Trophoblast cell (in vitro differentiated cells and primary cell): ENCODE measurements around the gene DYNC2I2.
"Not testable (repeated sequence)": the region's sequence is repeated elsewhere in the genome, so short reads cannot be mapped to it uniquely, and the experiment has no call there.

Experiments used
- DNase-seq, 2 donors: peaks; one replicate each; pipeline ENCODE4 v3.0.0-alpha.2; 2016
- H2AFZ ChIP-seq: 2 replicates; pipeline ENCODE4 v1.6.1; 2013; ENCODE audit warnings: low read length, moderate library complexity, mild to moderate bottlenecking; ENCODE audit not compliant: insufficient read depth, poor library complexity
- H2AK5ac ChIP-seq: 2 replicates; pipeline ENCODE4 v1.6.1; 2013; ENCODE audit warnings: mild to moderate bottlenecking, low read length
- H2BK120ac ChIP-seq: 2 replicates; pipeline ENCODE4 v1.6.1; 2013; ENCODE audit warnings: low read length, mild to moderate bottlenecking, moderate library complexity; ENCODE audit not compliant: insufficient read depth, poor library complexity
- H2BK12ac ChIP-seq: 2 replicates; pipeline ENCODE4 v1.6.1; 2013; ENCODE audit warnings: mild to moderate bottlenecking, low read length, moderate library complexity
- H2BK5ac ChIP-seq: 2 replicates; pipeline ENCODE4 v1.6.1; 2013; ENCODE audit warnings: low read length, low read depth, moderate library complexity, mild to moderate bottlenecking; ENCODE audit not compliant: poor library complexity
- H3K14ac ChIP-seq: 2 replicates; pipeline ENCODE4 v1.6.1; 2013; ENCODE audit warnings: mild to moderate bottlenecking, low read length
- H3K18ac ChIP-seq: 2 replicates; pipeline ENCODE4 v1.6.1; 2013; ENCODE audit warnings: mild to moderate bottlenecking, low read length
- H3K23ac ChIP-seq: 2 replicates; pipeline ENCODE4 v1.6.1; 2013; ENCODE audit warnings: low read length
- H3K27ac ChIP-seq: 2 replicates; pipeline ENCODE4 v1.5.1; 2013; ENCODE audit warnings: low read depth, mild to moderate bottlenecking, inconsistent platforms, low read length, moderate library complexity
- H3K27me3 ChIP-seq: 2 replicates; pipeline ENCODE4 v1.6.1; 2013; ENCODE audit warnings: inconsistent platforms, mild to moderate bottlenecking, low read length, moderate library complexity; ENCODE audit not compliant: insufficient read depth
- H3K36me3 ChIP-seq, 2 experiments: 1 replicate in 1 of 2; 2 replicates in 1 of 2; pipeline ENCODE4 v1.6.1; 2013; ENCODE audit warnings: low read length in 2 of 2, mild to moderate bottlenecking in 2 of 2, moderate library complexity in 1 of 2; ENCODE audit not compliant: insufficient read depth in 2 of 2, control insufficient read depth in 1 of 2
- H3K4ac ChIP-seq: 2 replicates; pipeline ENCODE4 v1.6.1; 2013; ENCODE audit warnings: low read depth, mild to moderate bottlenecking, low read length, moderate library complexity
- H3K4me1 ChIP-seq, 2 experiments: 1 replicate in 1 of 2; 2 replicates in 1 of 2; pipeline ENCODE4 v1.6.1; 2013; ENCODE audit warnings: low read length in 2 of 2, mild to moderate bottlenecking in 2 of 2, moderate library complexity in 1 of 2; ENCODE audit not compliant: insufficient read depth in 2 of 2, control insufficient read depth in 1 of 2
- H3K4me2 ChIP-seq: 2 replicates; pipeline ENCODE4 v1.6.1; 2013; ENCODE audit warnings: inconsistent platforms, mild to moderate bottlenecking, low read length, moderate library complexity
- H3K4me3 ChIP-seq: 2 replicates; pipeline ENCODE4 v1.5.1; 2013; ENCODE audit warnings: mild to moderate bottlenecking, low read depth, low read length, inconsistent platforms
- H3K79me1 ChIP-seq: one replicate; pipeline ENCODE4 v1.6.1; 2013; ENCODE audit warnings: low read length
- H3K79me2 ChIP-seq: 2 replicates; pipeline ENCODE4 v1.6.1; 2013; ENCODE audit warnings: low read length, mild to moderate bottlenecking; ENCODE audit not compliant: control insufficient read depth, insufficient read depth, poor library complexity
- H3K9ac ChIP-seq: 2 replicates; pipeline ENCODE4 v1.6.1; 2013; ENCODE audit warnings: mild to moderate bottlenecking, low read length
- H3K9me3 ChIP-seq: 2 replicates; pipeline ENCODE4 v1.6.1; 2013; ENCODE audit warnings: low read depth, mild to moderate bottlenecking, control low read depth, inconsistent platforms, low read length; ENCODE audit not compliant: insufficient read depth
- H4K12ac ChIP-seq: 2 replicates; pipeline ENCODE4 v1.6.1; 2013; ENCODE audit warnings: low read depth, mild to moderate bottlenecking, low read length, moderate library complexity
- H4K8ac ChIP-seq: 2 replicates; pipeline ENCODE4 v1.6.1; 2013; ENCODE audit warnings: low read depth, mild to moderate bottlenecking, low read length, moderate library complexity
- H4K91ac ChIP-seq: one replicate; pipeline ENCODE4 v1.6.1; 2013; ENCODE audit warnings: low read depth, mild to moderate bottlenecking, low read length, moderate library complexity
- WGBS: extraction: QIAGEN DNeasy Blood & Tissue Kit; methylation state at CpG from one replicate; pipeline ENCODE4 v1.1.7; 2013; ENCODE audit warnings: missing lambda C conversion rate; ENCODE audit not compliant: insufficient read length, insufficient coverage; ENCODE audit errors: extremely low coverage; 5-methylcytosine and 5-hydroxymethylcytosine counted together

Gene DYNC2I2

DNA sequence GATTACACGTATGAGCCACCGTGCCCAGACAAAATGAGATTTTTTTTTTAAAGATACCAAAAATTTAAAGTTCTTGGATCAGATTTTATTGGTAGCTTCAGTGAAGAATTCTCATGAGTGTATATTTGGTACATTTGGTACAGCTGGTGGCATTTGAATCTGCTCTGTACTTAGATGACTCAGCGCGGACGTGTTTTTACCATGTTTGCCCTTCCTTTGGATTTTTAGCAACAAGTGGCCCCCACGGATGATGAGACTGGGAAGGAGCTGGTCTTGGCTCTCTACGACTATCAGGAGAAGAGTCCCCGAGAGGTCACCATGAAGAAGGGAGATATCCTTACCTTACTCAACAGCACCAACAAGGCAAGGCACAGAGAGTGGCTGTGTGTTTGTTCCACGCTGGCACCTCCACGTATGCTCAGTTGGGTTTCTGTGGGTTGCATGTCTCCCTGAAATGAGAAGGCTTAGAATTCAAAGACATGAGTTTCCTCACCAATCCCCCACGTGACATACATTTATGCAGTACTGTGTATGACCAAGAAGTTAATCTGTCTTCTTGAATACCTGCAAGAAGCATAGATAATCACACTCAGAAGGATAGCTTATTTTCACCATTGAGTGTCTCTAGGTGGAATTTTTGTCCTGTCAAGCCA, 67.9 kb downstream of the DYNC2I2 start:
- no peak for DNase-seq
- Histone ChIP-seq H3K14ac (no peak overlapping the region), H3K9me3 (peaks cover 1% of the 10 kb centered on the region), H2AFZ (no peak overlapping the region), H3K79me2 (no peaks in the 10 kb centered on the region), H2BK12ac (no peak overlapping the region), H2AK5ac (no peak overlapping the region), H3K27me3 (no peaks in the 10 kb centered on the region), H4K8ac (no peak overlapping the region), H2BK5ac (no peak overlapping the region), H3K4me1 (no peaks in the 10 kb centered on the region), H3K79me1 (no peaks in the 10 kb centered on the region), H3K23ac (no peak overlapping the region), H4K91ac (no peak overlapping the region), H3K4me3 (no peak overlapping the region), H2BK120ac (no peak overlapping the region), H3K4me2 (no peak overlapping the region), H4K12ac (no peak overlapping the region), H3K27ac (no peak overlapping the region), H3K9ac (no peak overlapping the region), H3K18ac (no peak overlapping the region), H3K4ac (no peak overlapping the region), H3K36me3 (peaks cover 62 to 76% of the 10 kb centered on the region in 2 experiments)
- WGBS: no CpG with 5 or more reads among the region's 11 CpGs

DNA sequence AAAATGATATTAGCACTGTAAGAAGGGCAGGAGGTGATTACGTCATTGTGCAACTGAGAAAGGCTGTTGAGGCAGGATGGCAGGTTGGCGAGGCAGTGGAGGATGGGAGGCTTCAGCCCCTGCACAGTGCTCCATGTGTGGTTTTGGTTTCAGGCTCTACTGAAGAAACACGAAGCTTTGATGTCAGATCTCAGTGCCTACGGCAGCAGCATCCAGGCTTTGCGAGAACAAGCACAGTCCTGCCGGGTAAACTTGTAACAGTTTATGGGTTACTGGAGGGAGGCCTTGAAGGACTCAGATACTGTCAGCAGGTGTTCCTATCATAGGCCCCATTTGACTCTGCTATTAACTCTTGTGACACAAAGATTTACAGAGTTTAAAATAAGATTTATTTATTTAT, 69.2 kb downstream of the DYNC2I2 start:
- H2BK120ac ChIP-seq: no peak overlapping the region
- no peak overlapping the region for H4K91ac ChIP-seq
- H4K8ac ChIP-seq: no peak overlapping the region
- no peak overlapping the region for H2AFZ ChIP-seq
- no peak overlapping the region for H2BK12ac ChIP-seq
- no peak overlapping the region for H3K4ac ChIP-seq
- no peak overlapping the region for H3K27ac ChIP-seq
- no peak overlapping the region for H3K4me2 ChIP-seq
- H3K23ac ChIP-seq: no peak overlapping the region
- no peak overlapping the region for H3K4me3 ChIP-seq
- no peaks in the 10 kb centered on the region for H3K79me1 ChIP-seq
- no peaks in the 10 kb centered on the region for H3K4me1 ChIP-seq
- H3K18ac ChIP-seq: no peak overlapping the region
- no CpG with 5 or more reads among the region's 6 CpGs for WGBS
- H3K14ac ChIP-seq: no peak overlapping the region
- H3K36me3 ChIP-seq: peaks cover 60 to 78% of the 10 kb centered on the region in 2 experiments
- H3K79me2 ChIP-seq: no peaks in the 10 kb centered on the region
- peaks cover 1% of the 10 kb centered on the region for H3K9me3 ChIP-seq
- H3K9ac ChIP-seq: no peak overlapping the region
- no peak overlapping the region for H2BK5ac ChIP-seq
- H3K27me3 ChIP-seq: no peaks in the 10 kb centered on the region
- no peak overlapping the region for H4K12ac ChIP-seq
- H2AK5ac ChIP-seq: no peak overlapping the region
- DNase-seq: no peak

DNA sequence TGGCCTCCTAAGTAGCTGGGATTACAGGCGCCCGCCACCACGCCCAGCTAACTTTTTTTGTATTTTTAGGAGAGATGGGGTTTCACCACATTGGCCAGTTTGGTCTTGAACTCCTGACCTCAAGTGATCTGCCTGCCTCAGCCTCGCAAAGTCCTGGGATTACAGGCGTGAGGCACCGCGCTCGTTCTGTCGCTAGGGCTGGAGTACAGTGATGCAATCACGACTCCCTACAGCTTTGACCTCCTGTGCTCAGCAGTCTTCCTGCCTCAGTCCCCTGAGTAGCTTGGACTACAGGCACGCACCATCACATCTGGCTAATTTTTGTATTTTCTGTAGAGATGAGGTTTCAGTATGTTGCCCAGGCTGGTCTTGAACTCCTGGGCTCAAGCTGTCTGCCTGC, 69.7 kb downstream of the DYNC2I2 start:
- not testable (repeated sequence) for H3K4me1 ChIP-seq, H3K79me1 ChIP-seq, DNase-seq, H3K23ac ChIP-seq, H3K27me3 ChIP-seq, H3K4me3 ChIP-seq, H3K27ac ChIP-seq, H2BK120ac ChIP-seq, H4K91ac ChIP-seq, H2AFZ ChIP-seq, H3K4ac ChIP-seq, H2AK5ac ChIP-seq, H2BK12ac ChIP-seq, H3K4me2 ChIP-seq, H3K79me2 ChIP-seq, H3K18ac ChIP-seq, H4K12ac ChIP-seq, H3K9me3 ChIP-seq, H2BK5ac ChIP-seq, H3K9ac ChIP-seq, H4K8ac ChIP-seq, H3K14ac ChIP-seq
- no CpG with 5 or more reads among the region's 11 CpGs for WGBS
- H3K36me3 ChIP-seq: peaks cover 57 to 80% of the 10 kb centered on the region in 2 experiments

DNA sequence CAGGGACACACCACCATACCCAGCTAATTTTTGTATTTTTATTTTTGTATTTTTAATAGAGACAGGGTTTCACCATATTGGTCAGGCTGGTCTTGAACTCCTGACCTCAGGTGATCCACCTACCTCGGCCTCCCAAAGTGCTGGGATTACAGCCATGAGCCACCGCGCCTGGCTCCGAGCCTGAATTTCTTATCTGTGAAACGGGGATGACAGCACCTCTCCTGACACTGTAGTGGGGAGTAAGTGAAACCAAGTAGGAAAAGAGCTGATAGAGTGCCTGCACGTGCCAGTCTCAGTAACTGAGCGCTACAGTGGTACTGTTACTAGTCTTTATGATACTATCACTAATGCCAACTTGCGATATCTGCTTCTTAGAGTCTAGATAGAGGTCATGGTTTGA, 71.5 kb downstream of the DYNC2I2 start:
- not testable (repeated sequence) for H3K14ac ChIP-seq, H3K18ac ChIP-seq, H2BK120ac ChIP-seq, H3K79me1 ChIP-seq, H2BK5ac ChIP-seq, H4K91ac ChIP-seq, H2AK5ac ChIP-seq, H3K79me2 ChIP-seq, H2BK12ac ChIP-seq, H3K9ac ChIP-seq, H3K27ac ChIP-seq, H4K12ac ChIP-seq, H3K9me3 ChIP-seq, H3K4me1 ChIP-seq, H4K8ac ChIP-seq, H3K4me3 ChIP-seq, H2AFZ ChIP-seq, H3K23ac ChIP-seq, H3K27me3 ChIP-seq, H3K4me2 ChIP-seq, H3K4ac ChIP-seq, DNase-seq
- peaks cover 50 to 75% of the 10 kb centered on the region in 2 experiments for H3K36me3 ChIP-seq
- no CpG with 5 or more reads among the region's 8 CpGs for WGBS
